Measurements from ENCODE around the gene TINAGL1. TPM values are rescaled to one million over a fixed set of nuclear protein-coding genes. Genes with fewer than 3 reads are reported as not detected.

TINAGL1 gene
- total RNA-seq, 6 experiments from 2014 or later, result 0.91 to 4.0 (median 1.9) TPM

GRCh38 chr1:31539329-31539728 lies 37.0 kb upstream of the TINAGL1 start:
- Mint-ChIP-seq H3K9me3 (peaks cover 13% of the 10 kb centered on the region), H3K27ac (no peak overlapping the region), H3K36me3 (ENCODE audit: low read depth) (peaks cover 6% of the 10 kb centered on the region; the same call in 1 of the 2 replicates), H3K4me1 (ENCODE audit: low read depth) (no peaks in the 10 kb centered on the region), H3K4me3 (no peak overlapping the region), H3K27me3 (ENCODE audit: insufficient read depth) (peaks cover 31% of the 10 kb centered on the region)
- no peak for DNase-seq
- TF ChIP-seq CTCF (IDR thresholded peaks at IDR 0.05), result no peak

GRCh38 chr1:31541194-31541593 lies 35.1 kb upstream of the TINAGL1 start:
- Mint-ChIP-seq H3K27ac (no peak overlapping the region), H3K27me3 (ENCODE audit: insufficient read depth) (peaks cover 25% of the 10 kb centered on the region), H3K36me3 (ENCODE audit: low read depth) (peaks cover 6% of the 10 kb centered on the region; the same call in 1 of the 2 replicates)

GRCh38 chr1:31545927-31546540 lies 30.3 kb upstream of the TINAGL1 start:
- Mint-ChIP-seq H3K9me3 (peaks cover 13% of the 10 kb centered on the region), H3K4me3 (no peak overlapping the region), H3K27me3 (ENCODE audit: insufficient read depth) (peaks cover 12% of the 10 kb centered on the region), H3K4me1 (ENCODE audit: low read depth) (no peaks in the 10 kb centered on the region; the same call in 1 of the 2 replicates), H3K36me3 (ENCODE audit: low read depth) (peaks cover 6% of the 10 kb centered on the region; the same call in 1 of the 2 replicates), H3K27ac (no peak overlapping the region)
- DNase-seq, result no peak
- TF ChIP-seq CTCF (IDR thresholded peaks at IDR 0.05), result no peak

More at GRCh38 chr1:31541194-31541593, 35.1 kb upstream of the TINAGL1 start:
- Mint-ChIP-seq H3K4me3 (no peak overlapping the region), H3K4me1 (ENCODE audit: low read depth) (no peaks in the 10 kb centered on the region), H3K9me3 (peaks cover 13% of the 10 kb centered on the region)
- DNase-seq, result no peak
- TF ChIP-seq CTCF (IDR thresholded peaks at IDR 0.05), result no peak

GRCh38 chr1:31548534-31548906 lies 27.8 kb upstream of the TINAGL1 start:
- Mint-ChIP-seq H3K4me1 (ENCODE audit: low read depth) (no peaks in the 10 kb centered on the region; the same call in 1 of the 2 replicates), H3K27ac (peak overlapping the region; percentile 87; the same call in 1 of the 2 replicates), H3K36me3 (ENCODE audit: low read depth) (no peaks in the 10 kb centered on the region), H3K9me3 (no peaks in the 10 kb centered on the region), H3K27me3 (ENCODE audit: insufficient read depth) (peaks cover 4% of the 10 kb centered on the region), H3K4me3 (peak overlapping the region; percentile 88; the same call in 1 of the 2 replicates)
- no peak for TF ChIP-seq CTCF (IDR thresholded peaks at IDR 0.05)
- DNase-seq, result no peak

- TF ChIP-seq CTCF (IDR thresholded peaks at IDR 0.05), result peak; percentile 99
- Mint-ChIP-seq H3K9me3 (no peaks in the 10 kb centered on the region), H3K4me1 (ENCODE audit: low read depth) (no peaks in the 10 kb centered on the region; the same call in 1 of the 2 replicates), H3K4me3 (peak overlapping the region; percentile 88), H3K36me3 (ENCODE audit: low read depth) (no peaks in the 10 kb centered on the region), H3K27me3 (ENCODE audit: insufficient read depth) (no peaks in the 10 kb centered on the region; the same call in none of the 2 replicates), H3K27ac (peak overlapping the region; percentile 87)
- DNase-seq, result peak; percentile 84
Measured at GRCh38 chr1:31548907-31549808, 27.2 kb upstream of the TINAGL1 start.

Data from HFFc6 (cell line).